ENCODE results near the gene ESAM.

The ESAM gene

DNA sequence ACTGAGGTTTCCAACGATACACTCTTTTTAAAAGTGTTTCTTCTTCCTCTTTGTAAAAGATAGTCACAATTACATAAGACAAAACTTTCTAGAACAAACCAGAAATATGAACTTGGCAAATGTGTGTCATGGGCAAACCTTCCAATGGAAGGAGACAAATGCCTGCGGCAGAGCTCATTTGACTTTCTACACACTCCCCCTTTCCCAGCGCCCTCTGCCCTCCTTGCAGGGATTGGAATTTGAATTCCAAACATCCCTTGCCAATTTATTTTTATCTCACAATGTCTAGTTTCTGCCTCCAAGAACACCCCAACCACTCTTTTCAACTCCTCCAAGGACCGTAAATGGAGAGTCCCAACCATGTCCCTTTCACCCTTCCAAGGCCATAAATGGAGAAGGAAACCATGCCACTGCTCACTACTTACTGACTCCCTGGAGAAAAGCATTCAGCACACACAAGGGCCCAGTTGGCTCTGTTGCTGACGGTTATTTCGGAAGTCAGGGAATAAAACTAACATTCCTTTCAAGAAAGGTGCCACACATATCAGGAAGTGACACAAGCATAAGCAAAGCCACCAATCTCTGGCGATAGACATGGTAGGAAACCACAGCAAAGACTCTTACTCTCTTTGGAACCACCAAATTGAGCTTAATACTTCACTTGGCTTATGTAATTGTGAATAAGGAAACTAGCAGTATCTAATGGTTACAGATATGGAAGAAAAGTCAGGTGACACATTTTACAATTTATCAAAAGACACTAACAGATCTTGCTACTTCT is 15.0 kb upstream of the ESAM start:
- no peak for DNase-seq (ENCODE audit: low spot score)

GRCh38 chr11:124770959-124771358 is 8.9 kb upstream of the ESAM start:
- DNase-seq (ENCODE audit: low spot score), result peak; percentile 36

DNA sequence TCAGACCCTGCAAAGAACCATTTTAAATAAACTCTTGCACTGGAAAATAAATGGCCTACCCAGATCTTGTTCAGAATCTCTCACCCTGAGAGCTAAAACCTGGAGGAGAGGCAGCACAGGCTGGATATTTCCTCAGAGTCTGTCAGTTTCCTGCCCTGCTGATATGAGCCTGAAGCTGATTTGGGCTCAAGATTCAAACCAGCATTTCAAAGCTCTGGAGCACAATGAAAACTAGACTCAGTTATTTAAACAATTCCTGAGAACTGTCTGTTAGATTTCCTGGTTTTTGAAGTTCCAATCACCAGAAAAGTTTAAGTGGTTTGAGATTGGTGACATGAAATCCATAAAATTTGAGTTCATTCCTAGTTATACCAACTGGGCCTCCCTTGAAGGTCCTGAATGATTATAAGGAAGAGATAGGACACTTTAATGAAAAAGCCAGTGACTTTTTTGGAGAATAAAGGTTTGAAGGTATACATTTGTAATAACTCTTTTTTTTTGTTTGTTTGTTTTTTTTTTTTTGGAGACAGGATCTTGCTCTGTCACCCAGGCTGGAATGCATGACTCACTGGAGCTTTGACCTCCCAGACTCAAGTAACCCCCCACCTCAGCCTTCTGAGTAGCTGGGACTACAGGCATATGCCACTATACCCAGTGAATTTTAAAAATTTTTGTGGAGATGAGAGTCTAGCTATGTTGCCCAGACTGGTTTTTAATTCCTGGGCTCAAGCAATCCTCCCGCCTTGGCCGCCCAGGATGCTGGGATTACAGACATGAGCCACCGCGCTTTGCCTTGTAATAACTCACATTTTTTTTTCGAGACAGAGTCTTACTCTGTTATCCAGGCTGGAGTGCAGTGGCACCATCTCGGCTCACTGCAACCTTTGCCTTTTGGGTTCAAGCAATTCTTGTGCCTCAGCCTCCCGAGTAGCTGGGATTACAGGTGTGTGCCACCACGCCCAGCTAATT is 8.0 kb upstream of the ESAM start:
- peak; percentile 17 for DNase-seq (ENCODE audit: low spot score)

DNA sequence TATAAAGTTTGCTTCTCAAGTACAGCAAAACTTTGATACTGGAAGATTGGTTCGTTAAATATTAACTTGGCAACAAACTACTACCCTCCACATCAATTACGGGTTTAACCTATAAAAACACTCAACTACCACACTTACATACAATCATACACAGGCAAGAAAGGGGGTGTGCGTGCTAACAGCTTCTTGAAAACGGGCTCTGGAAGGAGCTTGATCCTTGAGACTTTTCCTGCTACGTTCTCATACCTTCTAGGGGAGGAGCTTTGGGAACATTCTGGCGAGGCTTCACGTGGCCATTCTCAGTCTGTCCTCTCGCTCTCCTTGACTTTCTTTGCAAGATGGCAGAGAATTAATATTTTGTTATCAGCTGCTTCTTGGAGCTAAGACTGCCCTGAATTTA is 6.8 kb upstream of the ESAM start:
- DNase-seq (ENCODE audit: low spot score), result peak; percentile 46

GRCh38 chr11:124766156-124766555 is 4.1 kb upstream of the ESAM start:
- DNase-seq (ENCODE audit: low spot score), result no peak

GRCh38 chr11:124763156-124763947 is 1.3 kb upstream of the ESAM start:
- DNase-seq (ENCODE audit: low spot score), result peak; percentile 87

- peak; percentile 52 for DNase-seq (ENCODE audit: low spot score)
Measured at GRCh38 chr11:124762624-124763155, 600 bp upstream of the ESAM start.

DNA sequence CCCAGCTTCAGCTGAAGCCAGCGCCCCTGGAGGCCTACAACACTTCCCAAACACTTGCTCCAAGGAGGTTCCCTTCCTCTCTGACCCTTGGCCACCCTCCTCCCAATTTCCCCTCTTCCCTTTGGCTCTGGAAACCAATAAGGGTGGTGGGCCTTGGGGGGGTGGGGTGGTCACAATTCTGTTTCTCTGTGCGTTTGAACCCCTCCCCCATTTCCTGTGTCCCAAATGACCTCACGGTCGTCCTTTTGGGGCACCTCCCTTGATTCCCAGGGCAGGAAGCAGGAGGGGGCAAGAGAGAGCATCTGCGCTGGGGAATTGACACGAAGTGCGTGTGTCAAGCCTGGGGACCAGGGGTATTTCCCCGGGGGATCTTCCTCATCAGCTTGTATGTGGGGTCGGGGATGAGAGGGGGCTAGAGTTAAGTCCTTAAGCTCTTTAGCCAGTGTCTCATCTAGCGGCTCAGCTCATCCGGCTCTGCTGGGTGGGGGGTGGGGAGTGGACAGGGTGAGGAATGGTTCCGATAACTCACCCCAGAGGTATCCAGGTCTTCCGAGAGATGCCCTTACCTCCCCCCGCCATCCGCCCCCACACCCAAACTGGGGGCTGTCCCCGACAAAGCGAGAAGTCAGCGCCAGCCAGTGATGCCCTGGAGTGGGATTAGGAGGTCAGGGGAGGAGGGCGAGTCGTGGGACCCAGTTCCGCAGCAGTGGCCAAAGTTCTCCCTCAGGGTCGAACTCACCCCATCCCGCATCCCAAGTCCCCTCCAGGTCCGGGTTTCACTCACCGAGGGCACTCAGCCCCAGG is 587 bp downstream of the ESAM start:
- no peak for DNase-seq (ENCODE audit: low spot score)

DNA sequence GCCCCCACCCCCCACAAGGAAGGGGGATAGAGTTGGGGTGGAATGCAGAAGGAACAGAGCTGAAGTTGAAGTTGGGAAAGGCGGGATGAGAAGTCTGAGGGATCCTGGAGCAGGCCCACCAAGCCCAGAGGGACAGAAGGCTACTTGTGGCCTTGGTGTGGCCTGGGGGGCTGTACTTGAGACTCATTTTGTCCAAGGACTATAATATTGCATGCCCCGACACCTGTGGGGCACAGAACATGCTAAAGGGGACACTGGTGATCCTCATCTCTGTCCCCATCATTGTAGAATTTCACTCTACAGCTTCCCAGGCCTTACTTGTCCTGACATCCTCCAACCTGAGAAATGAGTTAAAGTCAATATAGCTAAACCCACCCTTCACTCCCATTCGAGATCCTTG is 1.3 kb downstream of the ESAM start:
- DNase-seq (ENCODE audit: low spot score), result no peak

DNA sequence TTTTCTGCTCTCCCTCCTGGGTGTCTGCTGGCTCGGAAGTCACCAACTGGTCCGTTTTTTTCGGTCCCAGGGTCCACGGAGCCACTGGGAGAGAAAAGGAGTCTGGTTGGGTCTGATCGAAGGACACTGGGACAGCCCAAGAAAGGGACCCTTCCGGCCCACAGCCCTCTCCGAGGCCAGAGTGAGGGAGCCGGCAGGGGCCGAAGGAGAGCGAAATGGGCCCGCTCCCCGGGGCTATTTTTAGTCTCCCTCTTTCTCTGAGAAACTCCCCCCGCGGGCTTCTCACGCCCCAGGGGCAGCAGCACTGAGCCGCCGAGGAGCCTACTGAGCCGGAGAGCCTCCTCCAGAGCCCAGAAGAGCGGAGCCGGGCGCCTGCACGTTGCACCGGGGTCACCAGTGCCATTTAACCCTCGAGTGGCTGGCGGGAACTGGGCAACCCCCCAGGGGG is 1.9 kb downstream of the ESAM start:
- no peak for DNase-seq (ENCODE audit: low spot score)

- DNase-seq (ENCODE audit: low spot score), result no peak
Measured at GRCh38 chr11:124759266-124760204, 2.6 kb downstream of the ESAM start.

- DNase-seq (ENCODE audit: low spot score), result peak; percentile 61
Measured at GRCh38 chr11:124758355-124759265, 3.5 kb downstream of the ESAM start.

DNA sequence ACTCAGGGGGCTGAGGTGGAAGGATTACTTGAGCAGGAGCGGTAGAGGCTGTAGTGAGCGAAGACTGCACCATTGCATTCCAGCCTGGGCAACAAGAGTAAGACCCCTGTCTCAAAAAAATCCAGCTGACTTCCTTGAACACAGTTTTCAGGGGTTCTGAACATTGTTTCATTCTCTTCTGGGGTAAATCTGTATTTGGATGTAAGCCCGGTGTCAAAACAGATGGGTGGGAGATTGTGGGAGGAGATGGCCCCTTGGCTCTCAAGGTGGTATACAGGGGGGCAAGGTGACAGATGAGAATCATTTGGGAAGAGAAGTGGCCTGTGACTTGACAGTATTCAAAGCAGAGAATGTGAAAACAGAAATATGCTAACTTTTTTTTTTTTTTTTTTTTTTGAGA is 4.8 kb downstream of the ESAM start:
- no peak for DNase-seq (ENCODE audit: low spot score)

DNA sequence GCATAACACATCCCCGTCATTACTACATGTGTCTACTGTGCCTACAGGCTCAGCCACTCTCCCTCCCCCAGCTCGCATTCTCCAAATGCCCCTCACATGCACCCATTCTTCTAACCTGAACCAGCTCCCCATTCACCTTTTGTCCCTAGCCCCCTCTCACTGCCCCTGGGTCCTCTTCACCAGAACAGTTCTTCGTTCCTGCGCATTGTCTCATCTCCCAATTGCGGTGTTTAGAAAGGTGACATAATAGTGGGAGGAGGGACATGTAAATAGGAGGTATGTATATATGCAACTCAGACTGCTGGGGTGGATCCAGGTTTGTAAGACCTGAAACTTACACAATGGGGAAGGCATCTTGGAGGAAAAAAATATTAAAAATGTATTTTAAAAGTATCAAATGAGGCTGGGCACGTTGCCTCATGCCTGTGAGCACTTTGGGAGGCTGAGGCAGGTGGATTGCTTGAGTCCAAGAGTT is 5.3 kb downstream of the ESAM start:
- DNase-seq (ENCODE audit: low spot score), result no peak

GRCh38 chr11:124756033-124756752 is 5.9 kb downstream of the ESAM start:
- no peak for DNase-seq (ENCODE audit: low spot score)

DNA sequence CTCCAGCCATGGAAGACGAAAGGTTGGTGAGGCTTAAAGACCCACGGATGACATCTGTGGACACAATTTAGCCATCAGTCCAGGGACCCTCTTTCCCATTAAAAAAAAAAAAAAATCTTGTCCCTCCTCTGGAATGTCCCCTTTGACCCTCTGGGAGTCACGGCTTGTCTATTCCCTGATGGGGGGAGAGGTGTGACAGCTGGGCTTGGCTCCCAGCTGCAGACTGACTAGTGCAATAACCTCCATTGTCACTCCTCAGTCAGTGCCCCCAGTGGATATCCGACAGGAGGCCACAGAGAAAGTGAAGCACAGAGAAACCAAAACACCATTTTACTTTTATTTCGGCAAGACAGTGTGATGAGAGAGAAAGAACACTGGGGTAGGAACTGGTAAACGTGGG is 7.4 kb downstream of the ESAM start:
- DNase-seq (ENCODE audit: low spot score), result no peak

- no peak for DNase-seq (ENCODE audit: low spot score)
Measured at GRCh38 chr11:124754309-124754708, 7.8 kb downstream of the ESAM start.

DNA sequence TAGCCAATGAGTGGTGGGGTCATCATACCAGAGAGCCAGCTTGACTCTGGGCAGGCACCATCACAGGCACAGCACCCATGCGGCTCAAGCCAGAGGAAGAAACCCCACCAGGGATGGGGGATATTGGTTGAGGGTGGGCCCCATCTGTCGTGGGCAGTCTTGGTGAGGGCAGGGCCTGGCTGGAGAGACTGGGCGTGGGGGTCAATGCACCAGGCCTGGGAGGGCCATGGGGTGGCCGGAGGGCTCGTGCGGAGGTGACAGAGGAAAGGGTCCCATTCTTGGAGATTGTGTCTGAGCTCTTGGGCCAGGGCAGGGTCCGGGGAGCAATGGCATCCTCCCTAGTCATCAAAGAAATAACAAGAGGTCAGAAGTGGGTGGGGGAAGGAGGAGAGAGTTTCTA is 8.5 kb downstream of the ESAM start:
- DNase-seq (ENCODE audit: low spot score), result no peak

Measured in LoVo (cell line).